ENCODE measurements around the gene FANCF. TPM values are rescaled to one million over a fixed set of nuclear protein-coding genes. Genes with fewer than 3 reads are reported as not detected.

FANCF gene
- total RNA-seq, 4 donors from 2014 or later = 2.2 to 10.9 (median 7.0) TPM

GRCh38 chr11:22583963-22584492 is 41.6 kb downstream of the FANCF start:
- H3K4me1 ChIP-seq = no peaks in the 10 kb centered on the region
- DNase-seq = no peak
- no peak overlapping the region for H3K27ac ChIP-seq
- 76 to 86% methylated on average over 3 to 12 of the region's 12 CpGs for WGBS, 2 donors (ENCODE audit: low coverage in 1 of 2)
- H3K27me3 ChIP-seq = no peaks in the 10 kb centered on the region
- H3K4me3 ChIP-seq = no peak overlapping the region
- no peaks in the 10 kb centered on the region for H3K36me3 ChIP-seq
- TF ChIP-seq POLR2A (IDR thresholded peaks at IDR 0.05) = no peak
- no peak for TF ChIP-seq POLR2AphosphoS5 (IDR thresholded peaks at IDR 0.05)
- TF ChIP-seq EP300 (IDR thresholded peaks at IDR 0.05; ENCODE audit: low read depth) = no peak
- TF ChIP-seq CTCF (IDR thresholded peaks at IDR 0.05) = no peak
- intact Hi-C loops (cut with DNase I; ENCODE audit: low total_unique reads) (no loop called here), in situ Hi-C loops (cut with MboI; ENCODE audit: low pct_ligation_motif_present in 1 of 4, low pct_unique_long_range_greater_than_20kb in 1 of 4, low sequenced_read_pairs in 3 of 4) (no loop called here)
- no peaks in the 10 kb centered on the region for H3K9me3 ChIP-seq

GRCh38 chr11:22582151-22582410 is 43.5 kb downstream of the FANCF start:
- Histone ChIP-seq H3K4me1 (no peaks in the 10 kb centered on the region), H3K27ac (no peak overlapping the region), H3K9me3 (no peaks in the 10 kb centered on the region), H3K27me3 (no peaks in the 10 kb centered on the region), H3K36me3 (no peaks in the 10 kb centered on the region), H3K4me3 (no peak overlapping the region)
- DNase-seq = no peak
- intact Hi-C loops (cut with DNase I; ENCODE audit: low total_unique reads) = no loop called here
- TF ChIP-seq POLR2AphosphoS5 (IDR thresholded peaks at IDR 0.05) (no peak), POLR2A (IDR thresholded peaks at IDR 0.05) (no peak), CTCF (IDR thresholded peaks at IDR 0.05) (no peak), EP300 (IDR thresholded peaks at IDR 0.05; ENCODE audit: low read depth) (no peak)
- in situ Hi-C loops (cut with MboI; ENCODE audit: low pct_ligation_motif_present in 1 of 4, low pct_unique_long_range_greater_than_20kb in 1 of 4, low sequenced_read_pairs in 3 of 4) = no loop called here

- Histone ChIP-seq H3K36me3 (no peaks in the 10 kb centered on the region), H3K27me3 (no peaks in the 10 kb centered on the region), H3K4me3 (no peak overlapping the region), H3K9me3 (no peaks in the 10 kb centered on the region), H3K4me1 (no peaks in the 10 kb centered on the region), H3K27ac (no peak overlapping the region)
- intact Hi-C loops (cut with DNase I; ENCODE audit: low total_unique reads) (no loop called here), in situ Hi-C loops (cut with MboI; ENCODE audit: low pct_ligation_motif_present in 1 of 4, low pct_unique_long_range_greater_than_20kb in 1 of 4, low sequenced_read_pairs in 3 of 4) (no loop called here)
- TF ChIP-seq CTCF (IDR thresholded peaks at IDR 0.05) (no peak), POLR2A (IDR thresholded peaks at IDR 0.05) (no peak), EP300 (IDR thresholded peaks at IDR 0.05; ENCODE audit: low read depth) (no peak), POLR2AphosphoS5 (IDR thresholded peaks at IDR 0.05) (no peak)
- WGBS, 2 donors (ENCODE audit: low coverage in 1 of 2) = 61 to 62% methylated on average over 3 of the region's 3 CpGs
- DNase-seq = no peak
Measured at GRCh38 chr11:22581354-22582150, 44.1 kb downstream of the FANCF start.

GRCh38 chr11:22577854-22578253 is 47.8 kb downstream of the FANCF start:
- 44 to 88% methylated on average over 2 of the region's 2 CpGs for WGBS, 2 donors (ENCODE audit: low coverage in 1 of 2)
- no peak overlapping the region for H3K27ac ChIP-seq
- DNase-seq = no peak
- H3K4me1 ChIP-seq = no peaks in the 10 kb centered on the region
- in situ Hi-C loops (cut with MboI; ENCODE audit: low pct_ligation_motif_present in 1 of 4, low pct_unique_long_range_greater_than_20kb in 1 of 4, low sequenced_read_pairs in 3 of 4) = no loop called here
- no peaks in the 10 kb centered on the region for H3K27me3 ChIP-seq
- no peak for TF ChIP-seq POLR2A (IDR thresholded peaks at IDR 0.05)
- no peak for TF ChIP-seq EP300 (IDR thresholded peaks at IDR 0.05; ENCODE audit: low read depth)
- TF ChIP-seq CTCF (IDR thresholded peaks at IDR 0.05) = no peak
- no peak for TF ChIP-seq POLR2AphosphoS5 (IDR thresholded peaks at IDR 0.05)
- no peak overlapping the region for H3K4me3 ChIP-seq
- no peaks in the 10 kb centered on the region for H3K9me3 ChIP-seq
- no peaks in the 10 kb centered on the region for H3K36me3 ChIP-seq
- intact Hi-C loops (cut with DNase I; ENCODE audit: low total_unique reads) = no loop called here

Other genes with a start within 250 kb of the FANCF start
- 1 to 10 TPM in 3 of 4 donors, not detected in 1; 2.2 to 8.3 (median 4.2) TPM for gene GAS2, start 40.8 kb upstream of the FANCF start, total RNA-seq
- 10 to 100 TPM in 2 of 4 donors, 1 to 10 TPM in 1, under 1 TPM in 1; 1.00 to 14.0 (median 9.9) TPM for gene SVIP, start 204.0 kb upstream of the FANCF start, total RNA-seq
- not detected for gene CCDC179, start 234.7 kb upstream of the FANCF start, total RNA-seq